PC-3 (cell line): ENCODE measurements around the gene SLC13A1.

Experiments
- EZH2 ChIP-seq: fragments of 300-600 bp; sonication (generic); IDR thresholded peaks from one replicate; pipeline ENCODE4 v1.6.1; 2017; ENCODE audit warnings: antibody characterized with exemption, mild to moderate bottlenecking, low read length; ENCODE audit not compliant: unreplicated experiment
- TF ChIP-seq, protein P1 (sequence below): fragments of 300-600 bp; sonication (generic); conservative IDR thresholded peaks from 2 replicates; pipeline ENCODE4 v1.5.1; 2017; ENCODE audit warnings: antibody characterized with exemption, low read depth, mild to moderate bottlenecking, low read length

GRCh38 chr7:123208793-123209192, 9.0 kb upstream of the SLC13A1 start:
- TF ChIP-seq, protein P1, sequence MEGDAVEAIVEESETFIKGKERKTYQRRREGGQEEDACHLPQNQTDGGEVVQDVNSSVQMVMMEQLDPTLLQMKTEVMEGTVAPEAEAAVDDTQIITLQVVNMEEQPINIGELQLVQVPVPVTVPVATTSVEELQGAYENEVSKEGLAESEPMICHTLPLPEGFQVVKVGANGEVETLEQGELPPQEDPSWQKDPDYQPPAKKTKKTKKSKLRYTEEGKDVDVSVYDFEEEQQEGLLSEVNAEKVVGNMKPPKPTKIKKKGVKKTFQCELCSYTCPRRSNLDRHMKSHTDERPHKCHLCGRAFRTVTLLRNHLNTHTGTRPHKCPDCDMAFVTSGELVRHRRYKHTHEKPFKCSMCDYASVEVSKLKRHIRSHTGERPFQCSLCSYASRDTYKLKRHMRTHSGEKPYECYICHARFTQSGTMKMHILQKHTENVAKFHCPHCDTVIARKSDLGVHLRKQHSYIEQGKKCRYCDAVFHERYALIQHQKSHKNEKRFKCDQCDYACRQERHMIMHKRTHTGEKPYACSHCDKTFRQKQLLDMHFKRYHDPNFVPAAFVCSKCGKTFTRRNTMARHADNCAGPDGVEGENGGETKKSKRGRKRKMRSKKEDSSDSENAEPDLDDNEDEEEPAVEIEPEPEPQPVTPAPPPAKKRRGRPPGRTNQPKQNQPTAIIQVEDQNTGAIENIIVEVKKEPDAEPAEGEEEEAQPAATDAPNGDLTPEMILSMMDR = peak; percentile 58
- TF ChIP-seq EZH2 = no peak
